Keratinocyte (primary cell): Measurements from ENCODE around the gene SLC30A7.

ENCODE experiments used
- EZH2 ChIP-seq: IDR thresholded peaks from one replicate; pipeline ENCODE4 v1.6.1; 2012; ENCODE audit warnings: inconsistent platforms, mild to moderate bottlenecking, low read length, moderate library complexity
- TF ChIP-seq, protein P1 (sequence below), 3 experiments: IDR thresholded peaks in 1 of 3; conservative IDR thresholded peaks in 1 of 3; optimal IDR thresholded peaks in 1 of 3; 2 replicates in 2 of 3; 3 replicates in 1 of 3; pipeline versions ENCODE3 to v1.5.1; 2011; ENCODE audit warnings: low read length in 3 of 3, mild to moderate bottlenecking in 3 of 3, moderate library complexity in 2 of 3, control low read depth in 1 of 3, inconsistent platforms in 1 of 3; ENCODE audit not compliant: insufficient read depth in 2 of 3; ENCODE audit errors: extremely low read depth in 1 of 3

- TF ChIP-seq, protein P1, sequence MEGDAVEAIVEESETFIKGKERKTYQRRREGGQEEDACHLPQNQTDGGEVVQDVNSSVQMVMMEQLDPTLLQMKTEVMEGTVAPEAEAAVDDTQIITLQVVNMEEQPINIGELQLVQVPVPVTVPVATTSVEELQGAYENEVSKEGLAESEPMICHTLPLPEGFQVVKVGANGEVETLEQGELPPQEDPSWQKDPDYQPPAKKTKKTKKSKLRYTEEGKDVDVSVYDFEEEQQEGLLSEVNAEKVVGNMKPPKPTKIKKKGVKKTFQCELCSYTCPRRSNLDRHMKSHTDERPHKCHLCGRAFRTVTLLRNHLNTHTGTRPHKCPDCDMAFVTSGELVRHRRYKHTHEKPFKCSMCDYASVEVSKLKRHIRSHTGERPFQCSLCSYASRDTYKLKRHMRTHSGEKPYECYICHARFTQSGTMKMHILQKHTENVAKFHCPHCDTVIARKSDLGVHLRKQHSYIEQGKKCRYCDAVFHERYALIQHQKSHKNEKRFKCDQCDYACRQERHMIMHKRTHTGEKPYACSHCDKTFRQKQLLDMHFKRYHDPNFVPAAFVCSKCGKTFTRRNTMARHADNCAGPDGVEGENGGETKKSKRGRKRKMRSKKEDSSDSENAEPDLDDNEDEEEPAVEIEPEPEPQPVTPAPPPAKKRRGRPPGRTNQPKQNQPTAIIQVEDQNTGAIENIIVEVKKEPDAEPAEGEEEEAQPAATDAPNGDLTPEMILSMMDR (optimal IDR thresholded peaks at IDR 0.05 in 1 of 3, IDR thresholded peaks at IDR 0.05 in 1 of 3, conservative IDR thresholded peaks at IDR 0.05 in 1 of 3; ENCODE audit: extremely low read depth in 1 of 3, insufficient read depth in 2 of 3, low read length in 3 of 3), result no peak
- TF ChIP-seq EZH2, result no peak
Measured at GRCh38 chr1:100909018-100909417, 13.1 kb downstream of the SLC30A7 start.
